ENCODE data around the gene CBX7.

The CBX7 gene

GRCh38 chr22:39147335-39148025 lies 5.0 kb downstream of the CBX7 start:
- no peak for DNase-seq (ENCODE audit: low spot score)

GRCh38 chr22:39146256-39147101 lies 6.0 kb downstream of the CBX7 start:
- DNase-seq (ENCODE audit: low spot score), result no peak

- peak; percentile 69 for DNase-seq (ENCODE audit: low spot score)
Observed at GRCh38 chr22:39144101-39144767, 8.2 kb downstream of the CBX7 start.

GRCh38 chr22:39142088-39142680 lies 10.3 kb downstream of the CBX7 start:
- DNase-seq (ENCODE audit: low spot score), result no peak

- no peak for DNase-seq (ENCODE audit: low spot score)
Observed at GRCh38 chr22:39139933-39140332, 12.5 kb downstream of the CBX7 start.

GRCh38 chr22:39138357-39138997 lies 14.0 kb downstream of the CBX7 start:
- DNase-seq (ENCODE audit: low spot score), result no peak

GRCh38 chr22:39136317-39136716 lies 16.2 kb downstream of the CBX7 start:
- no peak for DNase-seq (ENCODE audit: low spot score)

GRCh38 chr22:39135092-39135896 lies 17.2 kb downstream of the CBX7 start:
- peak; percentile 50 for DNase-seq (ENCODE audit: low spot score)

GRCh38 chr22:39134366-39135091 lies 18.0 kb downstream of the CBX7 start:
- no peak for DNase-seq (ENCODE audit: low spot score)

GRCh38 chr22:39133871-39134270 lies 18.6 kb downstream of the CBX7 start:
- no peak for DNase-seq (ENCODE audit: low spot score)

GRCh38 chr22:39132871-39133524 lies 19.5 kb downstream of the CBX7 start:
- DNase-seq (ENCODE audit: low spot score), result no peak

- no peak for DNase-seq (ENCODE audit: low spot score)
Observed at GRCh38 chr22:39132281-39132680, 20.2 kb downstream of the CBX7 start.

GRCh38 chr22:39130892-39131855 lies 21.3 kb downstream of the CBX7 start:
- DNase-seq (ENCODE audit: low spot score), result no peak

GRCh38 chr22:39130152-39130704 lies 22.3 kb downstream of the CBX7 start:
- DNase-seq (ENCODE audit: low spot score), result no peak

- DNase-seq (ENCODE audit: low spot score), result no peak
Observed at GRCh38 chr22:39129746-39130145, 22.7 kb downstream of the CBX7 start.

- DNase-seq (ENCODE audit: low spot score), result no peak
Observed at GRCh38 chr22:39129081-39129480, 23.4 kb downstream of the CBX7 start.

GRCh38 chr22:39128508-39128907 lies 24.0 kb downstream of the CBX7 start:
- DNase-seq (ENCODE audit: low spot score), result no peak

- no peak for DNase-seq (ENCODE audit: low spot score)
Observed at GRCh38 chr22:39125622-39126021, 26.9 kb downstream of the CBX7 start.
